IMR-90 (cell line): ENCODE measurements around the gene TASP1. TPM values are rescaled to one million over a fixed set of nuclear protein-coding genes. Genes with fewer than 3 reads are reported as not detected.
"Not testable (repeated sequence)": the region's sequence is repeated elsewhere in the genome, so short reads cannot be mapped to it uniquely, and the experiment has no call there.

Source experiments
- ATAC-seq: fragments of 200-7000 bp; cut with Tn5 transposase; 2 replicates; pipeline ENCODE4 v1.9.1; 2020; ENCODE audit warnings: low read depth, mild to moderate bottlenecking, moderate library complexity
- BruUV-seq: library from RNA; stranded (reverse); fragments of 400-500 nt; replicated peaks from 2 replicates; lab custom pipeline; 2021; lab: Mats Ljungman, UMichigan
- CTCF ChIA-PET: fragments of 300-600 bp; formaldehyde crosslinking; extraction: SDS; loops from one replicate; lab custom pipeline; 2021; ENCODE audit warnings: antibody characterized with exemption; lab: Yijun Ruan, JAX
- POLR2A ChIA-PET: fragments of 300-600 bp; sonication (Branson Sonifier 250); formaldehyde crosslinking; loops from one replicate; lab custom pipeline; 2022; ENCODE audit warnings: antibody characterized with exemption; ENCODE audit not compliant: unreplicated experiment; lab: Charles Lee
- DNase-seq: peaks from one replicate; pipeline ENCODE4 v3.0.0; 2013
- H2AFZ ChIP-seq: replicated peaks from 2 replicates; pipeline ENCODE3; 2013; ENCODE audit warnings: low read length, mild to moderate bottlenecking; ENCODE audit not compliant: poor library complexity
- H2AK5ac ChIP-seq: 2 replicates; pipeline ENCODE4 v1.6.1; 2013; ENCODE audit warnings: low read depth, low read length, inconsistent platforms
- H2AK9ac ChIP-seq: replicated peaks from 2 replicates; pipeline ENCODE3; 2013; ENCODE audit warnings: mild to moderate bottlenecking, low read depth, low read length, moderate library complexity; ENCODE audit not compliant: poor library complexity
- H2BK120ac ChIP-seq: 2 replicates; pipeline ENCODE4 v1.6.1; 2013; ENCODE audit warnings: low read depth, low read length, inconsistent platforms
- H2BK15ac ChIP-seq: 3 replicates; pipeline ENCODE4 v1.6.1; 2013; ENCODE audit warnings: low read depth, low read length, inconsistent platforms
- H2BK20ac ChIP-seq: 2 replicates; pipeline ENCODE4 v1.6.1; 2013; ENCODE audit warnings: low read depth, mild to moderate bottlenecking, inconsistent platforms, low read length, moderate library complexity
- H2BK5ac ChIP-seq: 2 replicates; pipeline ENCODE4 v1.6.1; 2013; ENCODE audit warnings: mild to moderate bottlenecking, low read depth, low read length, inconsistent platforms; ENCODE audit not compliant: poor library complexity, severe bottlenecking
- H3K14ac ChIP-seq: replicated peaks from 2 replicates; pipeline ENCODE4 v1.6.1; 2013; ENCODE audit warnings: low read depth, low read length, inconsistent platforms
- H3K18ac ChIP-seq: 2 replicates; pipeline ENCODE4 v1.6.1; 2013; ENCODE audit warnings: low read depth, low read length, control low read depth
- H3K23ac ChIP-seq: 2 replicates; pipeline ENCODE4 v1.6.1; 2013; ENCODE audit warnings: low read depth, low read length, inconsistent platforms
- H3K27ac ChIP-seq: 2 replicates; pipeline ENCODE4 v1.5.1; 2013; ENCODE audit warnings: mild to moderate bottlenecking, control low read depth, low read length; ENCODE audit not compliant: insufficient read depth
- H3K27me3 ChIP-seq: 2 replicates; pipeline ENCODE4 v1.6.1; 2013; ENCODE audit warnings: low read length; ENCODE audit not compliant: control insufficient read depth, insufficient read depth
- H3K36me3 ChIP-seq: 2 replicates; pipeline ENCODE4 v1.6.1; 2013; ENCODE audit warnings: low read length, mixed read lengths; ENCODE audit not compliant: control insufficient read depth, insufficient read depth
- H3K4ac ChIP-seq: 2 replicates; pipeline ENCODE4 v1.6.1; 2013; ENCODE audit warnings: low read depth, low read length, inconsistent platforms
- H3K4me1 ChIP-seq: 2 replicates; pipeline ENCODE4 v1.6.1; 2013; ENCODE audit warnings: low read length, mixed read lengths; ENCODE audit not compliant: control insufficient read depth, insufficient read depth
- H3K4me2 ChIP-seq: 2 replicates; pipeline ENCODE4 v1.6.1; 2013; ENCODE audit warnings: low read depth, mild to moderate bottlenecking, control low read depth, low read length, moderate library complexity
- H3K4me3 ChIP-seq: 2 replicates; pipeline ENCODE4 v1.5.1; 2013; ENCODE audit warnings: low read depth, mild to moderate bottlenecking, control low read depth, low read length, moderate library complexity; ENCODE audit not compliant: insufficient read depth
- H3K56ac ChIP-seq: 2 replicates; pipeline ENCODE4 v1.6.1; 2013; ENCODE audit warnings: low read length, inconsistent platforms; ENCODE audit not compliant: insufficient read depth; ENCODE audit errors: extremely low read depth
- H3K79me1 ChIP-seq, 2 experiments: 2 replicates each; pipeline ENCODE4 v1.6.1; 2013; ENCODE audit warnings: low read length in 2 of 2, inconsistent platforms in 1 of 2, low read depth in 1 of 2
- H3K9ac ChIP-seq: 2 replicates; pipeline ENCODE4 v1.6.1; 2013; ENCODE audit warnings: low read depth, low read length, control low read depth
- H3K9me1 ChIP-seq: 2 replicates; pipeline ENCODE4 v1.6.1; 2013; ENCODE audit warnings: low read length, inconsistent platforms; ENCODE audit not compliant: insufficient read depth
- H3K9me3 ChIP-seq: 2 replicates; pipeline ENCODE4 v1.6.1; 2013; ENCODE audit warnings: low read length; ENCODE audit not compliant: control insufficient read depth, insufficient read depth
- H4K20me1 ChIP-seq: 2 replicates; pipeline ENCODE4 v1.6.1; 2013; ENCODE audit warnings: low read length, inconsistent platforms; ENCODE audit not compliant: insufficient read depth
- H4K5ac ChIP-seq: 2 replicates; pipeline ENCODE4 v1.6.1; 2013; ENCODE audit warnings: mild to moderate bottlenecking, low read depth, low read length, control low read depth
- H4K8ac ChIP-seq, 2 experiments: 2 replicates each; pipeline ENCODE4 v1.6.1; 2013; ENCODE audit warnings: low read depth in 2 of 2, low read length in 2 of 2, control low read depth in 1 of 2, inconsistent platforms in 1 of 2
- H4K91ac ChIP-seq: 2 replicates; pipeline ENCODE4 v1.6.1; 2013; ENCODE audit warnings: low read depth, low read length, inconsistent platforms; ENCODE audit not compliant: insufficient read depth
- WGBS, 2 experiments: methylation state at CpG; one replicate each; pipeline versions ENCODE4 v1.1.5 to v1.1.7; 2013; ENCODE audit warnings: missing lambda C conversion rate in 2 of 2; ENCODE audit not compliant: insufficient read length in 1 of 2; ENCODE audit errors: extremely low coverage in 2 of 2; 5-methylcytosine and 5-hydroxymethylcytosine counted together
- dilution Hi-C: fragments of 300-500 bp; cut with HindIII; formaldehyde crosslinking; loops from one replicate; pipeline ENCODE4 v1.14.3; 2018; ENCODE audit warnings: low sequenced_read_pairs; ENCODE audit not compliant: unreplicated experiment
- in situ Hi-C: fragments of 300-500 bp; cut with MboI; formaldehyde crosslinking; loops from 3 replicates; pipeline ENCODE4 v1.14.3; 2019; ENCODE audit warnings: low sequenced_read_pairs, inconsistent platforms, mixed read lengths
- intact Hi-C: fragments of 100-400 bp; cut with micrococcal nuclease; formaldehyde crosslinking; loops from 2 replicates; pipeline ENCODE4 v1.10.0; 2022
- polyA plus RNA-seq, 3 experiments: library from polyadenylated mRNA; depleted of rRNA; stranded (reverse); fragments of >200 nt; gene quantifications; 2 replicates each; pipeline ENCODE4 v1.2.3, GENCODE V29; 2012; ENCODE audit warnings: low replicate concordance in 1 of 3
- total RNA-seq: library from RNA; depleted of rRNA; stranded (reverse); fragments of >200 nt; gene quantifications from 2 replicates; pipeline ENCODE4 v1.2.3, GENCODE V29; 2012

TASP1 gene
- total and polyA plus RNA-seq, 2 of the 4 experiments (the other 2 are of a cell fraction): 3.9 to 7.9 TPM

- H4K5ac ChIP-seq, POLR2A ChIA-PET, H3K9me3 ChIP-seq, ATAC-seq, H2AK5ac ChIP-seq, H3K27me3 ChIP-seq, dilution Hi-C loops, H2BK15ac ChIP-seq, H3K27ac ChIP-seq, H2AK9ac ChIP-seq, H4K20me1 ChIP-seq, H3K36me3 ChIP-seq, H3K4ac ChIP-seq, H3K4me2 ChIP-seq, H3K23ac ChIP-seq, H2BK120ac ChIP-seq, H3K79me1 ChIP-seq, H3K14ac ChIP-seq, H2BK20ac ChIP-seq, CTCF ChIA-PET, H3K9ac ChIP-seq, H3K9me1 ChIP-seq, DNase-seq, H3K56ac ChIP-seq, H4K8ac ChIP-seq, H3K18ac ChIP-seq, H2AFZ ChIP-seq, H2BK5ac ChIP-seq, H3K4me3 ChIP-seq, H3K4me1 ChIP-seq, intact Hi-C loops, H4K91ac ChIP-seq, BruUV-seq: not testable (repeated sequence)
- in situ Hi-C loops: loop anchor here (25.0 kb wide), 1 partner anchor 105 kb away; no protein-coding TSS in a partner anchor
- 67% methylated on average over 1 of the region's 6 CpGs; no CpG with 5 or more reads in 1 of the 2 experiments for WGBS, 2 experiments
These were observed 280.9 kb downstream of the TASP1 start for GRCh38 chr20:13357782-13358181.
